IMR-90 (cell line): Measurements from ENCODE around the gene SRP14. TPM values are rescaled to one million over a fixed set of nuclear protein-coding genes. Genes with fewer than 3 reads are reported as not detected.

Experiments
- ATAC-seq: fragments of 200-7000 bp; cut with Tn5 transposase; 2 replicates; pipeline ENCODE4 v1.9.1; 2020; ENCODE audit warnings: low read depth, mild to moderate bottlenecking, moderate library complexity
- BruUV-seq: library from RNA; stranded (reverse); fragments of 400-500 nt; replicated peaks from 2 replicates; lab custom pipeline; 2021; lab: Mats Ljungman, UMichigan
- CTCF ChIA-PET: fragments of 300-600 bp; formaldehyde crosslinking; extraction: SDS; loops from one replicate; lab custom pipeline; 2021; ENCODE audit warnings: antibody characterized with exemption; lab: Yijun Ruan, JAX
- POLR2A ChIA-PET: fragments of 300-600 bp; sonication (Branson Sonifier 250); formaldehyde crosslinking; loops from one replicate; lab custom pipeline; 2022; ENCODE audit warnings: antibody characterized with exemption; ENCODE audit not compliant: unreplicated experiment; lab: Charles Lee
- DNase-seq: peaks from one replicate; pipeline ENCODE4 v3.0.0; 2013
- H2AFZ ChIP-seq: replicated peaks from 2 replicates; pipeline ENCODE3; 2013; ENCODE audit warnings: low read length, mild to moderate bottlenecking; ENCODE audit not compliant: poor library complexity
- H2AK5ac ChIP-seq: 2 replicates; pipeline ENCODE4 v1.6.1; 2013; ENCODE audit warnings: low read depth, low read length, inconsistent platforms
- H2AK9ac ChIP-seq: replicated peaks from 2 replicates; pipeline ENCODE3; 2013; ENCODE audit warnings: mild to moderate bottlenecking, low read depth, low read length, moderate library complexity; ENCODE audit not compliant: poor library complexity
- H2BK120ac ChIP-seq: 2 replicates; pipeline ENCODE4 v1.6.1; 2013; ENCODE audit warnings: low read depth, low read length, inconsistent platforms
- H2BK15ac ChIP-seq: 3 replicates; pipeline ENCODE4 v1.6.1; 2013; ENCODE audit warnings: low read depth, low read length, inconsistent platforms
- H2BK20ac ChIP-seq: 2 replicates; pipeline ENCODE4 v1.6.1; 2013; ENCODE audit warnings: low read depth, mild to moderate bottlenecking, inconsistent platforms, low read length, moderate library complexity
- H2BK5ac ChIP-seq: 2 replicates; pipeline ENCODE4 v1.6.1; 2013; ENCODE audit warnings: mild to moderate bottlenecking, low read depth, low read length, inconsistent platforms; ENCODE audit not compliant: poor library complexity, severe bottlenecking
- H3K14ac ChIP-seq: replicated peaks from 2 replicates; pipeline ENCODE4 v1.6.1; 2013; ENCODE audit warnings: low read depth, low read length, inconsistent platforms
- H3K18ac ChIP-seq: 2 replicates; pipeline ENCODE4 v1.6.1; 2013; ENCODE audit warnings: low read depth, low read length, control low read depth
- H3K23ac ChIP-seq: 2 replicates; pipeline ENCODE4 v1.6.1; 2013; ENCODE audit warnings: low read depth, low read length, inconsistent platforms
- H3K27ac ChIP-seq: 2 replicates; pipeline ENCODE4 v1.5.1; 2013; ENCODE audit warnings: mild to moderate bottlenecking, control low read depth, low read length; ENCODE audit not compliant: insufficient read depth
- H3K27me3 ChIP-seq: 2 replicates; pipeline ENCODE4 v1.6.1; 2013; ENCODE audit warnings: low read length; ENCODE audit not compliant: control insufficient read depth, insufficient read depth
- H3K36me3 ChIP-seq: 2 replicates; pipeline ENCODE4 v1.6.1; 2013; ENCODE audit warnings: low read length, mixed read lengths; ENCODE audit not compliant: control insufficient read depth, insufficient read depth
- H3K4ac ChIP-seq: 2 replicates; pipeline ENCODE4 v1.6.1; 2013; ENCODE audit warnings: low read depth, low read length, inconsistent platforms
- H3K4me1 ChIP-seq: 2 replicates; pipeline ENCODE4 v1.6.1; 2013; ENCODE audit warnings: low read length, mixed read lengths; ENCODE audit not compliant: control insufficient read depth, insufficient read depth
- H3K4me2 ChIP-seq: 2 replicates; pipeline ENCODE4 v1.6.1; 2013; ENCODE audit warnings: low read depth, mild to moderate bottlenecking, control low read depth, low read length, moderate library complexity
- H3K4me3 ChIP-seq: 2 replicates; pipeline ENCODE4 v1.5.1; 2013; ENCODE audit warnings: low read depth, mild to moderate bottlenecking, control low read depth, low read length, moderate library complexity; ENCODE audit not compliant: insufficient read depth
- H3K56ac ChIP-seq: 2 replicates; pipeline ENCODE4 v1.6.1; 2013; ENCODE audit warnings: low read length, inconsistent platforms; ENCODE audit not compliant: insufficient read depth; ENCODE audit errors: extremely low read depth
- H3K79me1 ChIP-seq, 2 experiments: 2 replicates each; pipeline ENCODE4 v1.6.1; 2013; ENCODE audit warnings: low read length in 2 of 2, inconsistent platforms in 1 of 2, low read depth in 1 of 2
- H3K9ac ChIP-seq: 2 replicates; pipeline ENCODE4 v1.6.1; 2013; ENCODE audit warnings: low read depth, low read length, control low read depth
- H3K9me1 ChIP-seq: 2 replicates; pipeline ENCODE4 v1.6.1; 2013; ENCODE audit warnings: low read length, inconsistent platforms; ENCODE audit not compliant: insufficient read depth
- H3K9me3 ChIP-seq: 2 replicates; pipeline ENCODE4 v1.6.1; 2013; ENCODE audit warnings: low read length; ENCODE audit not compliant: control insufficient read depth, insufficient read depth
- H4K20me1 ChIP-seq: 2 replicates; pipeline ENCODE4 v1.6.1; 2013; ENCODE audit warnings: low read length, inconsistent platforms; ENCODE audit not compliant: insufficient read depth
- H4K5ac ChIP-seq: 2 replicates; pipeline ENCODE4 v1.6.1; 2013; ENCODE audit warnings: mild to moderate bottlenecking, low read depth, low read length, control low read depth
- H4K8ac ChIP-seq, 2 experiments: 2 replicates each; pipeline ENCODE4 v1.6.1; 2013; ENCODE audit warnings: low read depth in 2 of 2, low read length in 2 of 2, control low read depth in 1 of 2, inconsistent platforms in 1 of 2
- H4K91ac ChIP-seq: 2 replicates; pipeline ENCODE4 v1.6.1; 2013; ENCODE audit warnings: low read depth, low read length, inconsistent platforms; ENCODE audit not compliant: insufficient read depth
- BHLHE40 ChIP-seq: fragments of 150-350 bp; IDR thresholded peaks from 2 replicates; pipeline ENCODE4 v1.6.1; 2016; ENCODE audit warnings: mild to moderate bottlenecking, low read depth, low read length
- CEBPB ChIP-seq: IDR thresholded peaks from 2 replicates; pipeline ENCODE4 v1.6.1; 2012; ENCODE audit warnings: low read depth, low read length, improper control_type of control experiment
- CHD1 ChIP-seq: IDR thresholded peaks from 2 replicates; pipeline ENCODE4 v1.6.1; 2012; ENCODE audit warnings: low read depth, low read length, improper control_type of control experiment
- ELK1 ChIP-seq: fragments of 150-350 bp; IDR thresholded peaks from 2 replicates; pipeline ENCODE4 v1.6.1; 2016; ENCODE audit warnings: low read depth, mild to moderate bottlenecking, low read length, moderate library complexity, borderline replicate concordance
- MAZ ChIP-seq: IDR thresholded peaks from 2 replicates; pipeline ENCODE4 v1.6.1; 2012; ENCODE audit warnings: low read depth, mild to moderate bottlenecking, low read length, improper control_type of control experiment, moderate library complexity, borderline replicate concordance
- MXI1 ChIP-seq: IDR thresholded peaks from 2 replicates; pipeline ENCODE4 v1.6.1; 2012; ENCODE audit warnings: low read depth, mild to moderate bottlenecking, low read length, moderate library complexity, borderline replicate concordance
- NFE2L2 ChIP-seq: fragments of 150-350 bp; IDR thresholded peaks from 2 replicates; pipeline ENCODE4 v1.6.1; 2016; ENCODE audit warnings: low read depth, mild to moderate bottlenecking, low read length
- POLR2A ChIP-seq: IDR thresholded peaks from 2 replicates; pipeline ENCODE4 v1.6.1; 2012; ENCODE audit warnings: mild to moderate bottlenecking, low read depth, low read length
- RAD21 ChIP-seq: IDR thresholded peaks from 2 replicates; pipeline ENCODE4 v1.6.1; 2012; ENCODE audit warnings: low read length, improper control_type of control experiment
- RFX5 ChIP-seq: IDR thresholded peaks from 2 replicates; pipeline ENCODE4 v1.8.0; 2012; ENCODE audit warnings: low read depth, mild to moderate bottlenecking, low read length, moderate library complexity
- SMC3 ChIP-seq: fragments of 150-350 bp; IDR thresholded peaks from 2 replicates; pipeline ENCODE4 v1.6.1; 2016; ENCODE audit warnings: low read depth, mild to moderate bottlenecking, antibody characterized with exemption, low read length, moderate library complexity
- WGBS, 2 experiments: methylation state at CpG; one replicate each; pipeline versions ENCODE4 v1.1.5 to v1.1.7; 2013; ENCODE audit warnings: missing lambda C conversion rate in 2 of 2; ENCODE audit not compliant: insufficient read length in 1 of 2; ENCODE audit errors: extremely low coverage in 2 of 2; 5-methylcytosine and 5-hydroxymethylcytosine counted together
- dilution Hi-C: fragments of 300-500 bp; cut with HindIII; formaldehyde crosslinking; loops from one replicate; pipeline ENCODE4 v1.14.3; 2018; ENCODE audit warnings: low sequenced_read_pairs; ENCODE audit not compliant: unreplicated experiment
- in situ Hi-C: fragments of 300-500 bp; cut with MboI; formaldehyde crosslinking; loops from 3 replicates; pipeline ENCODE4 v1.14.3; 2019; ENCODE audit warnings: low sequenced_read_pairs, inconsistent platforms, mixed read lengths
- intact Hi-C: fragments of 100-400 bp; cut with micrococcal nuclease; formaldehyde crosslinking; loops from 2 replicates; pipeline ENCODE4 v1.10.0; 2022
- polyA plus RNA-seq, 3 experiments: library from polyadenylated mRNA; depleted of rRNA; stranded (reverse); fragments of >200 nt; gene quantifications; 2 replicates each; pipeline ENCODE4 v1.2.3, GENCODE V29; 2012; ENCODE audit warnings: low replicate concordance in 1 of 3
- total RNA-seq: library from RNA; depleted of rRNA; stranded (reverse); fragments of >200 nt; gene quantifications from 2 replicates; pipeline ENCODE4 v1.2.3, GENCODE V29; 2012

Gene SRP14
- total and polyA plus RNA-seq, 2 of the 4 experiments (the other 2 are of a cell fraction), result 106 to 295 TPM

DNA sequence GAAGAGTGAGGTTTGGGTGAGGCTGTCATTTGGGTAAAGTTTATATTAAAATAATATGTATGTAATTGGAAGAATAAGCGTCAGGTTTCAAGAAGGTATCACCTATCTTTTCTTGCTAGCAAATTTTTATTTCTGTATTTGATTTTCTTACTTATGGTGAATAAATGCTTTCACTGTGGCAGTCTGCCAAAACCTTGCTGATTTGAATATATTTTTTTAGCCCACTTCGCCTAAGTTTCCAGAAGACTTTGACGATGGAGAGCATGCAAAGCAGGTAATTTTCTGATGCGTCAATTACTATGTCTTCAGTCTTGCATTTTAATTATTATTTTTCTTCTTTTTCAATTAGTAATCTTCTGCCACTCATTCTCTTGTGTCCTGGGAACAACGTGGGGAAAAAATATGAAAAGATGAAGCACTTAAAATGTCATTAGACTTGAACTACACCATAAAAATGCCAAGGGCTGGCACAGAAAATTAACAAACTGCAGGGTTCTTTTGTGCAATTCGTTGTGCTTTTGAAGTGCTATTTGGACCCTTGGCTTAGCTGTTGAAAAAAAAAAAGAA lies 40.4 kb downstream of the SRP14 start:
- no peak overlapping the region for H2AK9ac ChIP-seq
- in situ Hi-C loops, result no loop called here
- POLR2A ChIA-PET, result no interaction called here

More for the DNA sequence above, 40.4 kb downstream of the SRP14 start:
- Histone ChIP-seq H4K5ac (no peak overlapping the region), H3K4ac (no peak overlapping the region), H3K79me1 (peaks cover 14 to 24% of the 10 kb centered on the region in 2 experiments), H4K91ac (no peak overlapping the region), H4K20me1 (no peaks in the 10 kb centered on the region; the same call in 1 of the 2 replicates), H4K8ac (no peak overlapping the region), H2AFZ (no peak overlapping the region), H2BK15ac (peak overlapping the region; percentile 52; the same call in 1 of the 3 replicates), H2BK20ac (no peak overlapping the region), H3K14ac (no peak overlapping the region), H3K4me1 (peaks cover 10% of the 10 kb centered on the region), H3K9me3 (no peaks in the 10 kb centered on the region), H3K23ac (no peak overlapping the region), H3K36me3 (peaks cover 33% of the 10 kb centered on the region), H2AK5ac (no peak overlapping the region), H3K4me2 (no peak overlapping the region), H3K27ac (no peak overlapping the region), H3K4me3 (no peak overlapping the region), H3K9me1 (peaks cover 20% of the 10 kb centered on the region), H2BK5ac (peak overlapping the region; percentile 54), H3K27me3 (no peaks in the 10 kb centered on the region), H3K9ac (no peak overlapping the region), H2BK120ac (no peak overlapping the region), H3K56ac (no peak overlapping the region), H3K18ac (no peak overlapping the region)
- intact Hi-C loops, result loop anchor here (5.0 kb wide), 1 partner anchor 46 kb away; no protein-coding TSS in a partner anchor
- no peak for ATAC-seq
- TF ChIP-seq NFE2L2 (no peak), ELK1 (no peak), RFX5 (no peak), RAD21 (no peak), CEBPB (no peak), CHD1 (no peak), BHLHE40 (no peak), MXI1 (no peak), MAZ (no peak), SMC3 (no peak), POLR2A (no peak)
- no peak for DNase-seq
- dilution Hi-C loops, result no loop called here
- CTCF ChIA-PET, result interaction anchor here (0.6 kb wide), 1 partner anchor 13 kb away, joined by 6 read pairs; no protein-coding TSS in a partner anchor
- no CpG with 5 or more reads among the region's 6 CpGs for WGBS, 2 experiments
- BruUV-seq, result no TSS peak
